ENCODE data around the gene JARID2. TPM values are rescaled to one million over a fixed set of nuclear protein-coding genes. Genes with fewer than 3 reads are reported as not detected.

Gene JARID2
- total and polyA plus RNA-seq, 9 of the 15 experiments (the other 6 are each of a cell fraction or from before 2014, with no cell fraction given), result 5.0 to 29.0 (median 15.6) TPM

GRCh38 chr6:15361197-15361596, 115.3 kb downstream of the JARID2 start:
- WGBS (ENCODE audit: insufficient coverage, low coverage, missing lambda C conversion rate), result 39% methylated on average over 3 of the region's 3 CpGs
- H3K4me1 ChIP-seq (replicated peaks in 1 of 2; ENCODE audit: control insufficient read depth in 2 of 2, insufficient read depth in 2 of 2, low read length in 2 of 2), result peaks cover 25 to 72% of the 10 kb centered on the region in 2 experiments
- no peak overlapping the region for H3K4me3 ChIP-seq
- in situ Hi-C loops (cut with MboI) (no loop called here), intact Hi-C loops (cut with micrococcal nuclease) (no loop called here)
- ATAC-seq, result no peak
- peaks cover 47% of the 10 kb centered on the region for H4K20me1 ChIP-seq (replicated peaks; ENCODE audit: control insufficient read depth, insufficient read depth, low read length)
- BruUV-seq (replicated peaks), result no TSS peak
- no peak overlapping the region for H2AFZ ChIP-seq (ENCODE audit: low read depth, low read length)
- no peak for DNase-seq (ENCODE audit: extremely low read depth in 1 of 4, low spot score in 3 of 4)
- H3K9me3 ChIP-seq (replicated peaks; ENCODE audit: control insufficient read depth, insufficient read depth, low read depth, low read length), result no peaks in the 10 kb centered on the region
- POLR2A ChIA-PET, result interaction anchor here (0.6 to 1.2 kb wide), 2 partner anchors 12 to 76 kb away, joined by 3 read pairs; no protein-coding TSS in a partner anchor
- no peak overlapping the region for H3K4me2 ChIP-seq (ENCODE audit: insufficient read depth, low read length)
- H3K79me2 ChIP-seq (ENCODE audit: control insufficient read depth, insufficient read depth, low read length), result peaks cover 98% of the 10 kb centered on the region
- peak overlapping the region; percentile 9; the same call in 1 of the 3 replicates for H3K27ac ChIP-seq (ENCODE audit: extremely low read depth, low read depth, low read length)
- CTCF ChIA-PET (ENCODE audit: low intra/inter-chr PET ratio), result no interaction called here
- FAIRE-seq, result no peak
- peak overlapping the region in 1 of 2 experiments; percentile 57; a peak in 1 of 4 replicates for H3K9ac ChIP-seq (ENCODE audit: insufficient read depth in 1 of 2, low read depth in 2 of 2, low read length in 2 of 2)
- H3K27me3 ChIP-seq (ENCODE audit: control insufficient read depth in 2 of 2, insufficient read depth in 2 of 2, low read length in 2 of 2), result no peaks in the 10 kb centered on the region
- peaks cover 6% of the 10 kb centered on the region for H3K9me1 ChIP-seq (ENCODE audit: control insufficient read depth, insufficient read depth, low read length)
- no peaks in the 10 kb centered on the region for H3K36me3 ChIP-seq (ENCODE audit: control insufficient read depth, insufficient read depth, low read length)
- TF ChIP-seq HMGXB4 (CRISPR knock-in tag; IDR thresholded peaks at IDR 0.05) (no peak), GATA2 (CRISPR knock-in tag; IDR thresholded peaks at IDR 0.05) (no peak), FOXA3 (CRISPR knock-in tag; conservative IDR thresholded peaks at IDR 0.05 in 1 of 2, IDR thresholded peaks at IDR 0.05 in 1 of 2) (0 out of 4 replicates have a peak, but pooled peaks of 1 of the 2 experiments have one; percentile 6), ZNF695 (CRISPR knock-in tag; IDR thresholded peaks at IDR 0.05) (no peak), NR2C1 (IDR thresholded peaks at IDR 0.05) (no peak), NR2C1 (tag; IDR thresholded peaks at IDR 0.05) (no peak), DIDO1 (tag; IDR thresholded peaks at IDR 0.05; ENCODE audit: low read depth) (no peak), ESRRA (IDR thresholded peaks at IDR 0.05; ENCODE audit: borderline replicate concordance, low read depth) (no peak), CBX8 (IDR thresholded peaks at IDR 0.05; ENCODE audit: borderline replicate concordance, extremely low read depth, low read depth, low read length, poor library complexity, severe bottlenecking) (no peak), TCF3 (CRISPR knock-in tag; IDR thresholded peaks at IDR 0.05) (0 out of 2 replicates have a peak, but pooled peaks have one; percentile 10), GTF3C2 (IDR thresholded peaks at IDR 0.05; ENCODE audit: borderline replicate concordance, extremely low read depth, insufficient read length) (no peak), NR2F6 (CRISPR knock-in tag; IDR thresholded peaks at IDR 0.05) (no peak), POLR3G (IDR thresholded peaks at IDR 0.05; ENCODE audit: extremely low read depth, insufficient read length, insufficient replicate concordance) (no peak), SMARCA4 (IDR thresholded peaks at IDR 0.05) (peak; percentile 35; the same call in 1 of the 2 replicates)

Measured in K562 (cell line).